Measurements from ENCODE around the gene NFYC.
"Not testable (repeated sequence)": the region's sequence is repeated elsewhere in the genome, so short reads cannot be mapped to it uniquely, and the experiment has no call there.

The NFYC gene

DNA sequence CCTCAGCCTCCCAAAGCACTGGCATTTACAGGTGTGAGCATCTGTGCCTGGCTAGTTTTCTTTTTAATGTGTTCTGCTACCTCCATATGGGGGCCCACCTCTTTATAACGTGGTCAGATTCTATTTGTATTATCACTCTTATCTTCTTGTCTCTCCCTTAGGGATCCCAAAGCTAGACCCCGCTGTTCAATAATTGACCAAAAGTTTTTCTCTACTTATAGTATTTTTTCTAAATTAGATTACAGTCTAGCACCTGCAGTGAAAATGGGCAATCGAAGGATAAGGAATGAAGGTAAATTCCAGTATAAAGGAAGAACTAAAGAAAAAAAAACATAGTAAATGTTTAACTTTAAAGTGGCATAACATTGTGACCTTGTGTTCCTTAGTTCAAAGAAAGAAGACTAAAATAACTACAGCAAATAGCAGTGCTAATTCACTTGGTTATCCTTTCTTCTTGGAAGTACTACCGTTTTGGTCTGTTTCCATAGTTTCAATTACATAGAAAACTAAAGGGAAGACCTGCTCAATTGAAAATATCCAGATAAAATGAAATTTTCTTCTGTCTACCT, 24.1 kb downstream of the NFYC start:
- DNase-seq (ENCODE audit: low read depth, low spot score), result no peak
- H3K27ac ChIP-seq, result no peak overlapping the region
- TF ChIP-seq FOXP2 (optimal IDR thresholded peaks at IDR 0.05; ENCODE audit: control extremely low read depth, extremely low read length, insufficient read depth) (no peak), POLR2AphosphoS5 (IDR thresholded peaks at IDR 0.05; ENCODE audit: borderline replicate concordance, low read depth, low read length) (no peak), EZH2 (IDR thresholded peaks at IDR 0.05) (no peak)

DNA sequence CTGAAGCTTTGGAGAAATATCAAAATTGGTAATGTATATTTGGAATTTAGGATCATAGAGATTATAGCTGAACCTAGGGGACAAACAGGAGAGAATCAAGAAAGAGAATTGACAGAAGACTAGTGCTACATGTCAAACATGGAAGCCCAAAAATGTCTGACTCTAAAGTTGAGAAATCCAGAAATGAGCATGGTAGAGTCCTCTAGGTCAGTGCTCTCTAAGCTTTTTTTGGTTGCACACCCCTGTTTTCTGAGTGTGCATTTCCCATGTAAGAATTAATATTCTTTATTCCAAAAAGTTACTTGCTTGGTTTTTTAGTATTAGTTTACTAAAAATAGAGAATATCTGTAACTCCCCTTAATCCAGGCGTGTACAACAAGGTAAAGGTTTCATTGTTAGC, 25.6 kb downstream of the NFYC start:
- no peaks in the 10 kb centered on the region for H3K9me3 ChIP-seq (ENCODE audit: low read depth, low read length)
- peaks cover 14% of the 10 kb centered on the region for H3K36me3 ChIP-seq (ENCODE audit: insufficient read depth, low read length)
- no peak overlapping the region for H3K9ac ChIP-seq (ENCODE audit: insufficient read length)
- no peak overlapping the region for H3K4me3 ChIP-seq
- DNase-seq (ENCODE audit: low read depth, low spot score), result no peak
- TF ChIP-seq FOXP2 (optimal IDR thresholded peaks at IDR 0.05; ENCODE audit: control extremely low read depth, extremely low read length, insufficient read depth) (no peak), EZH2 (IDR thresholded peaks at IDR 0.05) (no peak), POLR2AphosphoS5 (IDR thresholded peaks at IDR 0.05; ENCODE audit: borderline replicate concordance, low read depth, low read length) (no peak)
- no peak overlapping the region for H3K27ac ChIP-seq

More for the DNA sequence above, 24.1 kb downstream of the NFYC start:
- Histone ChIP-seq H3K9me3 (ENCODE audit: low read depth, low read length) (no peaks in the 10 kb centered on the region), H3K9ac (ENCODE audit: insufficient read length) (no peak overlapping the region), H3K36me3 (ENCODE audit: insufficient read depth, low read length) (peaks cover 14% of the 10 kb centered on the region), H3K4me3 (no peak overlapping the region)

DNA sequence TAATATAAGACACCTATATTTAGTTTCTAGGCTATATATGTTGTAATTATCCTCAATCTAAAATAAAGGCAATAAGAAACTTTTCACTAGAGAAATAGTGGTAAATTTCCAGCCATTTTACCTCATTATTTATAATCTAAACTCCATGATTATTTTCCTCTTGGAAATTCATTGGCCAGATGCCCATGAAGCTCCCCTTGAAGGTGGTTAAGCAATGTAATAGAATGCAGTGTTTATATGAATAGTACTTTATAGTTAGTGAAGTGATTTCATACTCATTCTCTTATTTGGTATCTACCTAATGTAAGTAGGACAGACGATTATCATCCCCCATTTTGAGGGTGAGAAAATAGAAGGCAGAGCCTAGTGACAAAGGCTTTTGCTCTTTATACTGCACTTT, 26.5 kb downstream of the NFYC start:
- TF ChIP-seq FOXP2 (optimal IDR thresholded peaks at IDR 0.05; ENCODE audit: control extremely low read depth, extremely low read length, insufficient read depth) (no peak), POLR2AphosphoS5 (IDR thresholded peaks at IDR 0.05; ENCODE audit: borderline replicate concordance, low read depth, low read length) (no peak), EZH2 (IDR thresholded peaks at IDR 0.05) (no peak)
- Histone ChIP-seq H3K27ac (no peak overlapping the region; the same call in 1 of the 2 replicates), H3K9ac (ENCODE audit: insufficient read length) (no peak overlapping the region), H3K4me3 (no peak overlapping the region), H3K36me3 (ENCODE audit: insufficient read depth, low read length) (peaks cover 12% of the 10 kb centered on the region), H3K9me3 (ENCODE audit: low read depth, low read length) (no peaks in the 10 kb centered on the region)
- DNase-seq (ENCODE audit: low read depth, low spot score), result no peak

DNA sequence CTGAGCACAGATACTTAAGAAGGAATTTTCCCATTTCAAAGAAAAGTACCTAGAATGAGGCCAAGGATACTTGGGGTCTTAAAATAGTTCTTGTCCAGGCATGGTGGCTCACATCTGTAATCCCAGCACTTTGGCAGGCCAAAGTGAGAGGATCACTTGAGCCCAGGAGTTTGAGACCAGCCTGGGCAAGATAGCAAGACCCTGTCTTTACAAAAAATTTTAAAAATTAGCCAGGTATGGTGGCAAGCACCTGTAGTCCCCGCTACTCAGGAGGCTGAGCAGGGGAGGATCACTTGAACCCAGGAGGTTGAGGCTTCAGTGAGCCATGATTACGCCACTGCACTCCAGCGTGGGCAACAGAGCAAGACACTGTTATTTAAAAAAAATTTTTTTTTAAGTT, 29.0 kb downstream of the NFYC start:
- TF ChIP-seq FOXP2 (optimal IDR thresholded peaks at IDR 0.05; ENCODE audit: control extremely low read depth, extremely low read length, insufficient read depth) (no peak), POLR2AphosphoS5 (IDR thresholded peaks at IDR 0.05; ENCODE audit: borderline replicate concordance, low read depth, low read length) (no peak)
- Histone ChIP-seq H3K36me3 (ENCODE audit: insufficient read depth, low read length) (peaks cover 4% of the 10 kb centered on the region; the same call in 1 of the 2 replicates), H3K4me3 (no peak overlapping the region), H3K9ac (ENCODE audit: insufficient read length) (no peak overlapping the region), H3K9me3 (ENCODE audit: low read depth, low read length) (no peaks in the 10 kb centered on the region), H3K27ac (no peak overlapping the region)
- no peak for DNase-seq (ENCODE audit: low read depth, low spot score)

DNA sequence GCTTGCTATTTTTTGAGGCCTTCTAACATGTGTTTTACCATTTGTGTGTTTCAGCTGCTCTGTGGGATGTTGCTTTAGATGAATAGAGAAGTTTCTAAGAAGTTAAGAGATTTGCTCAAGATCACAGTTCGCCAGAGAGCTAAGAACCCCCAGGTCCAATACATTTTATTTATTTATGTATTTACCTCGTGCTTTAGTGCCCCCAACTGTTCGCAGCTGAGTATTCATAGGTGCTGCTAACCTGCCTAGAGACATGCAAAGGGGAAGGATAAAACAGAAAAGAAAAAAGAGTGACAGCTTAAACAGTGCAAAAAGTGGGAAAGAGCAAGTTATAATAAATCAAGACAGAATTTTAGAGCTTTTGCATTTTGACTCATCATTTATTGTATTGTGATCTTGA, 31.1 kb downstream of the NFYC start:
- Histone ChIP-seq H3K4me3 (no peak overlapping the region), H3K9me3 (ENCODE audit: low read depth, low read length) (no peaks in the 10 kb centered on the region), H3K36me3 (ENCODE audit: insufficient read depth, low read length) (peaks cover 4% of the 10 kb centered on the region; the same call in 1 of the 2 replicates), H3K9ac (ENCODE audit: insufficient read length) (no peak overlapping the region), H3K27ac (no peak overlapping the region)
- DNase-seq (ENCODE audit: low read depth, low spot score), result no peak
- no peak for TF ChIP-seq FOXP2 (optimal IDR thresholded peaks at IDR 0.05; ENCODE audit: control extremely low read depth, extremely low read length, insufficient read depth)
- no peak for TF ChIP-seq POLR2AphosphoS5 (IDR thresholded peaks at IDR 0.05; ENCODE audit: borderline replicate concordance, low read depth, low read length)
- TF ChIP-seq EZH2 (IDR thresholded peaks at IDR 0.05), result no peak

DNA sequence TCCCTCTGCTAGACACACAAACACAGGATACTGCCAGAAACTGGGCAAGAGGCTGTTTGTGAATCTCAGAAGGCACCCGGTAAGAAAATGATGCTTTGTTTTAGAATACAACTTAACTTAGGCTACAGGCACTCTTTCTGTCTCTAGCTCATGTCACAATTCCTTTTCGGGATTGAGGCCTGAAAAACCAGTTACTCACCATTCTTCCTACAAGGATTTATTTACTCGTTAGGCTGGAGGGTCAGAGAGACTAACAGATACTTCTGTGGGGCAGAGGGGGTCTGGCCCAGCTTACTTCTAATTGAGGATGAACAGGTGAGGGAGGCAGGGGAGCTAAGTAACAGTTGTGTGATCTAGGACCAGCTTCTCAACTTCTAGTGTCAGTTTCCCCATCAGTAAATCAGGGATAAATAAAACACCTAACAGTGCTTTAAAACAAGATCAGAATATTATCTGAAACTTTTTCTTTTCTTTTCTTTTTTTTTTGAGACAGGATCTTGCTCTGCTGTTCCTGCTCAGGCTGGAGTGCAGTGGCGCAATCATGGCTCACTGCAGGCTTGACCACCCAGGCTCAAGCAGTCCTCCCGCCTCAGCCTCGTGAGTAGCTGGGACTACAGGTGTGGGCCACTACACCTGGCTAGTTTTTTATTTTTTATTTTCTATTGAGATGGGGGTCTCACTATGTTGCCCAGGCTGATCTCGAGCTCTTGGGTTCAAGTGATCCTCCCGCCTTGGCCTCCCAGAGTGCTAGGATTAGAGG, 31.9 kb downstream of the NFYC start:
- Histone ChIP-seq H3K36me3 (ENCODE audit: insufficient read depth, low read length) (peaks cover 4% of the 10 kb centered on the region; the same call in 1 of the 2 replicates), H3K9ac (ENCODE audit: insufficient read length) (no peak overlapping the region), H3K4me3 (no peak overlapping the region), H3K27ac (no peak overlapping the region), H3K9me3 (ENCODE audit: low read depth, low read length) (no peaks in the 10 kb centered on the region)
- TF ChIP-seq POLR2AphosphoS5 (IDR thresholded peaks at IDR 0.05; ENCODE audit: borderline replicate concordance, low read depth, low read length), result no peak
- no peak for TF ChIP-seq FOXP2 (optimal IDR thresholded peaks at IDR 0.05; ENCODE audit: control extremely low read depth, extremely low read length, insufficient read depth)
- TF ChIP-seq EZH2 (IDR thresholded peaks at IDR 0.05), result no peak
- no peak for DNase-seq (ENCODE audit: low read depth, low spot score)

DNA sequence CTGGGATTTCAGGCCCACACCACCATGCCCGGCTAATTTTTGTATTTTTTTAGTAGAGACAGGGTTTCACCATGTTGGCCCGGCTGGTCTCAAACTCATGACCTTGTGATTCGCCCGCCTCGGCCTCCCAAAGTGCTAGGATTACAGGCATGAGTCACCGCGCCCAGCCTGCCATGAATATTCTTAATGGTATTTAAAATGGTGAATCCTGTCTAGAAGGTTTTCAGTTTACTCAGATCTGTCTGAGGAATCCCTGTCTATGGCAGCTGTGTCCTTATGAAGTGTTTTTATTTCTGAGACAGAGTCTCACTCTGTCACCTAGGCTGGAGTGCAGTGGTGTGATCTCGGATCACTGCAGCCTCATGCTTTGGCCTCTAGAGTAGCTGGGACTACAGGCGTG, 36.2 kb downstream of the NFYC start:
- not testable (repeated sequence) for DNase-seq (ENCODE audit: low read depth, low spot score); H3K4me3 ChIP-seq; H3K9ac ChIP-seq (ENCODE audit: insufficient read length); H3K27ac ChIP-seq; H3K9me3 ChIP-seq (ENCODE audit: low read depth, low read length); H3K36me3 ChIP-seq (ENCODE audit: insufficient read depth, low read length)

DNA sequence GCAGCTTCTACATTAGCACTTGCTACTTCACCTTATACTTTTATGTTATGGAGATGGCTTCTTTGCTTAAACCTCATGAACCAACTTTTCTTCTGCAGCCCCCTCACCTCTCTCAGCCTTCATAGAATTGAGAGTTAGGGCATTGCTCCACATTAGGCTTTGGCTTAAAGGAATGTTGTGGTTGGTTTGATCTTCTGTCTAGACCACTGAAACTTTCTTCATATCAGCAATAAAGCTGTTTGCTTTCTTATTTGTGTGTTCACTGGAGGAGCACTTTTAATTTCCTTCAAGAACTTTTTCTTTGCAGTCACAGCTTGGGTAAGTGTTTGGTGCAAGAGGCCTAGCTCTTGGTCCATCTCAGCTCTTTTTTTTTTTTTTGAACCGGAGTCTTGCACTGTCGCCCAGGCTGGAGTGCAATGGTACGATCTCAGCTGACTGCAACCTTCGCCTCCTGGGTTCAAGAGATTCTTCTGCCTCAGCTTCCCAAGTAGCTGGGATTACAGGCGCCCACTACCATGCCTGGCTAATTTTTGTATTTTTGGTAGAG, 37.9 kb downstream of the NFYC start:
- not testable (repeated sequence) for H3K36me3 ChIP-seq (ENCODE audit: insufficient read depth, low read length); H3K27ac ChIP-seq; DNase-seq (ENCODE audit: low read depth, low spot score); H3K9me3 ChIP-seq (ENCODE audit: low read depth, low read length); H3K9ac ChIP-seq (ENCODE audit: insufficient read length); H3K4me3 ChIP-seq
